ACC112 (cell line): Measurements from ENCODE around the gene MRAP2.
"Not testable (repeated sequence)": the region's sequence is repeated elsewhere in the genome, so short reads cannot be mapped to it uniquely, and the experiment has no call there.

ENCODE experiments used
- H2AFZ ChIP-seq: fragments of 200-600 bp; sonication (generic); one replicate; pipeline ENCODE4 v1.6.0; 2017; ENCODE audit warnings: antibody characterized with exemption, low read length; ENCODE audit not compliant: unreplicated experiment
- H3K27ac ChIP-seq: fragments of 200-600 bp; sonication (generic); 2 replicates; pipeline ENCODE4 v1.5.1; 2014; ENCODE audit warnings: low read depth, mild to moderate bottlenecking, antibody characterized with exemption, low read length, moderate library complexity
- H3K27me3 ChIP-seq: fragments of 200-600 bp; sonication (generic); 2 replicates; pipeline ENCODE4 v1.6.1; 2014; ENCODE audit warnings: mild to moderate bottlenecking, antibody characterized with exemption, low read length, moderate library complexity, mixed read lengths; ENCODE audit not compliant: insufficient read depth
- H3K36me3 ChIP-seq: fragments of 200-600 bp; sonication (generic); 2 replicates; pipeline ENCODE4 v1.6.1; 2016; ENCODE audit warnings: mild to moderate bottlenecking, antibody characterized with exemption, low read length, moderate library complexity, mixed read lengths; ENCODE audit not compliant: insufficient read depth
- H3K4me1 ChIP-seq: fragments of 200-600 bp; sonication (generic); one replicate; pipeline ENCODE4 v1.6.1; 2016; ENCODE audit warnings: low read length, mixed read lengths; ENCODE audit not compliant: insufficient read depth, unreplicated experiment, control insufficient read depth
- H3K4me3 ChIP-seq: fragments of 200-600 bp; sonication (generic); 2 replicates; pipeline ENCODE4 v1.5.1; 2014; ENCODE audit warnings: mild to moderate bottlenecking, low read depth, low read length
- H3K79me2 ChIP-seq: fragments of 200-600 bp; sonication (generic); one replicate; pipeline ENCODE4 v1.6.0; 2016; ENCODE audit warnings: low read length; ENCODE audit not compliant: control insufficient read depth, unreplicated experiment, insufficient read depth

The MRAP2 gene

DNA sequence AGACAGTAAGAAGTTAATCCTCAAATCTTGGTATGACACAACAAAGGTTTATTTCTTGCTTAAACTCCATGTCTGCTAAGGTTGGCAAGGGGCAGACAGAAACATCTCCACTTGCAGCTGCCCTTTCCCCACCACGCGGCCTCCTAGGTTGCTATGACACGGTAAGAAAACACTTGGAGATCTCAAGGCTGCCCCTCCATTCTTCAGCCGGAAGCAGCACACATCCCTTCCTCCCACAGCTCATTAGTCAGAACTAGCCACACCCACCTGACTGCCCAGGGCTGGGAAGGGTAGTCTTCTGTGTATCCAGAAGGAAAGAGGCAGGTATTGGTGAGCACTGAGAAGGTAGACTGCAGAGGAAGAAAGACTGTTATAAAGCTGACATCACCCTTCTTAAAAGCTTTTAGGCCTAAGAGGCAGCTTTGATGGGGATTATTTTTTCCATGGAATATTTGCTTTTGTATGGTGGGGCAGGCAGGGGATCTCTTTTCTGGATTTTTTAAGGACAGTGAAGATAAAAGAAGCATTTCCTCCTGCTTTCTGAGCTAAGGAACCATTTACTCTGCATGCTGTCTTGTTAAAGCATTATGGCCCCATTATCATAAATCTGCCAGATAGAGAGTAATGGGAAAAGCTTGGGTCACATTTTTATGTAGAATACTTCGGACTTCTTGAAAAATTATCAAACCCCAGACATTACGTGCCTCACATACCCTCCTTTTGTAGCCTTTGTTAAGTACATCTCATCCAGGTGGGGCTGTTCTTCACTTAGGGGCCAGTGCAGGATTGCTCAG lies 41.6 kb downstream of the MRAP2 start:
- no peaks in the 10 kb centered on the region for H3K79me2 ChIP-seq

DNA sequence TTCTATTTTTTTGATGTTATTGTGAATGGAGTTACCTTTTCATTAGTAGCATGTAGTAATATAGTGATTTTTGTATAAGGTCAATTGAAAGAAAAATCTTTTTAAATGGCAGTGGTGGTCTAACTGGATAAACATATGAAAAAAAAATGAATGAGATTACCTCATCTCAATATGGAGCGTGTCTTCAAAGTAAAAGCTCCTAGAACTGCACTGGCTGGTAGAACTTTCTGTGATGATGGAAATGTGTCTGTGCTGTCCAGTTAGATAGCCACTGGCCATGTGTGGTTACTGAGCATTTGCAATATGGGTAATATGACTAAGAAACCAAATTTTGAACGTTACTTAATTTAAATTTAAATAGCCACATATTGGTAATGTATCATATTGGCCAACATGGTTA lies 44.1 kb downstream of the MRAP2 start:
- Histone ChIP-seq H2AFZ (no peak overlapping the region), H3K27me3 (peaks cover 7% of the 10 kb centered on the region; the same call in 1 of the 2 replicates), H3K79me2 (no peaks in the 10 kb centered on the region), H3K4me3 (no peak overlapping the region), H3K36me3 (no peaks in the 10 kb centered on the region), H3K4me1 (no peaks in the 10 kb centered on the region), H3K27ac (no peak overlapping the region)

More for the DNA sequence above, 41.6 kb downstream of the MRAP2 start:
- Histone ChIP-seq H2AFZ (no peak overlapping the region), H3K27ac (no peak overlapping the region), H3K4me3 (no peak overlapping the region), H3K27me3 (peaks cover 7% of the 10 kb centered on the region; the same call in 1 of the 2 replicates), H3K36me3 (no peaks in the 10 kb centered on the region), H3K4me1 (no peaks in the 10 kb centered on the region)

DNA sequence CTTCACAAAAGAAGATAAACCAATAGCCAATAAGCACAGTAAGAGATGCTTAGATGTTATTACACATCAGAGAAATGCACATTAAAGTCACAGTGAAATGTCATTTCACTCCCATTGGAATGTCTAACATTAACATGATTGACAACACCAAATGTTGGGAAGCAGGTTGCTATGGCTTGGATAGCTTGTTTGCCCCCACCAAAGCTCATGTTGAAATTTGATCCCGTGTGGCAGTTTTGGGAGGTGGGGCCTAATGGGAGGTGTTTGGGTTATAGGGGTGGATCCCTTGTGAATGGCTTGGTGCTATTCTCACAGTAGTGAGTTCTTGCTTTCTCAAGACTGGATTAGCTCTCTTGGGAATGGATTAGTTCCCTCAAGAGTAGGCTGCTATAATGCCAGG lies 44.8 kb downstream of the MRAP2 start:
- Histone ChIP-seq H3K36me3 (no peaks in the 10 kb centered on the region), H3K27me3 (peaks cover 7% of the 10 kb centered on the region; the same call in 1 of the 2 replicates), H2AFZ (no peak overlapping the region), H3K79me2 (no peaks in the 10 kb centered on the region), H3K4me1 (no peaks in the 10 kb centered on the region), H3K4me3 (no peak overlapping the region), H3K27ac (no peak overlapping the region)

DNA sequence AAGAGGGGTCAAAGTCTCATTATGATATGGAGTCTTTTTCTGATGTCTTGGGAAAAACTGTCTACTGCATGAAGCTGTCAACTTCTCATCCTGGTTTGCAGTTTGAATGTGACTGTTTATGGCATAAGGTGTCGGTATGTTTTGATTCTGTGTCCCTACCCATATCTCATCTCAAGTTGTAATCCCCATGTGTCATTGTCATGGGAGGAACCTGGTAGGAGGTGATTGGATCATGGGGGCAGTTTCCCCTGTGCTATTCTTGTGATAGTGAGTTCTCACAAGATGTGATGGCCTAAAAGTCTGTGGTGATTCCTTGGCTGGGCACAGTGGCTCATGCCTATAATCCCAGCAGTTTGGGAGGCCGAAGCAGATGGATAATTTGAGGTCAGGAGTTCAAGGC lies 47.6 kb downstream of the MRAP2 start:
- H3K79me2 ChIP-seq = no peaks in the 10 kb centered on the region
- no peaks in the 10 kb centered on the region for H3K36me3 ChIP-seq
- H3K4me3 ChIP-seq = no peak overlapping the region
- no peaks in the 10 kb centered on the region for H3K4me1 ChIP-seq
- H2AFZ ChIP-seq = no peak overlapping the region
- no peak overlapping the region for H3K27ac ChIP-seq
- H3K27me3 ChIP-seq = peaks cover 16% of the 10 kb centered on the region; the same call in 1 of the 2 replicates

DNA sequence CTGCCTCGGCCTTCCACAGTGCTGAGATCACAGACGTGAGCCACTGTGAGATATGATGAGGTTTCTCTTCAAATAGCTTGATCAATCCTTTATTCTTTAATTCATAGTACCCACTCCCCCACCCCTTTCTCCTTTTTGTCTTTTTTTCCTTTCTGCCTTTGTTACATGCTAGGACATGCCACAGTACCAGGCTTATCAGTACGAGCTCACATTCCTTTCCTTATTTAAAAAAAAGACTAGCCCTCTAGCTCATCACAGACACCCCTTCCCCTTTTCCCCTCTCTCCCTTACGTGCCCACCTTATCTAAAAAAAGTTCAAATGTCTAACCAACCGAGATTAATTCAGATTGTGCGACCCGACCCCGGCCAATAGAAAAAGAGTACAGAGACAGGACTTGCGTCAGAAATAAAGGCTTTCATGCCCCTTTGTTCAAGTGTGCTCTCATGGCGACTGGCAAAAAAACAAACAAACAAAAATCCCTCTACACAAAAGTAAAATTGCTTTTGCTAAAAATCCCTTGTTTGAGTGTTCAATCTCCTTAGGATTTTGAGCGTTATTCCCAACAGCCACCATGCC lies 49.2 kb downstream of the MRAP2 start:
- no peaks in the 10 kb centered on the region for H3K36me3 ChIP-seq
- H3K27me3 ChIP-seq = peaks cover 19% of the 10 kb centered on the region
- no peak overlapping the region for H3K4me3 ChIP-seq
- H3K4me1 ChIP-seq = no peaks in the 10 kb centered on the region
- H2AFZ ChIP-seq = no peak overlapping the region
- no peak overlapping the region for H3K27ac ChIP-seq
- no peaks in the 10 kb centered on the region for H3K79me2 ChIP-seq

DNA sequence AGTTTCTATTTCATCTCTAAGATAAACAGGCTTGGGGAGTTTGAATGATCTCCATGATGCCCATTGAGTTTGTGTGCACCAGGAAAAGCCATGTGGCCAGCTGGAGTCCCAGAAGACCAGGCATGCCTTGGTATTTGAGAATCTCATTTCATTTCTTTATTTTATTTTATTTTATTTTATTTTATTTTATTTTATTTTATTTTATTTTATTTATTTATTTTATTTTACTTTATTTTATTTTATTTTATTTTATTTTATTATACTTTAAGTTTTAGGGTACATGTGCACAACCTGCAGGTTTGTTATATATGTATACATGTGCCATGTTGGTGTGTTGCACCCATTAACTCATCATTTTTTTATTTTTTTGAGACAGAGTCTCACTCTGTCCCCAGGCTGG lies 51.1 kb downstream of the MRAP2 start:
- H3K4me3 ChIP-seq = not testable (repeated sequence)

DNA sequence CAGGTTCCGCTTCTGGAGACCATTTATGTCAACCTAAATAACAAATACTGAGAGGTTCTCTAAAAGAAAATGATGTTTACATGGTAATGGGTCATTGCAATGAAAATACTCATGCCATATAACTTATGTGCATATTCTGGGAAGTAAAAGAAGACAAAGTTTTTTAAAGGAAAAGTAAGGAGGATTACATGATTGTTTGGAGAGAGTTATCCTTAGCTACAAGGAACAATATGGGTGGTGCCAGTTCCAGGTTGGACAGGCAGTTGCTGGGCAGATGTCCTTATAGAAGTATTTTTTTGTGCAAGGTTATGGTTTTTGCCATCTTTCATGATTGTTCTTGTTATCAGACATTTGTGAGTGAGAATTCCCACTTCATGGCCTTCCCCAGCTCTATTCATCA lies 52.5 kb downstream of the MRAP2 start:
- no peak overlapping the region for H3K4me3 ChIP-seq
- no peaks in the 10 kb centered on the region for H3K36me3 ChIP-seq
- no peaks in the 10 kb centered on the region for H3K4me1 ChIP-seq
- H3K27me3 ChIP-seq = peaks cover 12% of the 10 kb centered on the region
- H2AFZ ChIP-seq = no peak overlapping the region
- no peaks in the 10 kb centered on the region for H3K79me2 ChIP-seq
- no peak overlapping the region for H3K27ac ChIP-seq

More for the DNA sequence above, 51.1 kb downstream of the MRAP2 start:
- not testable (repeated sequence) for H2AFZ ChIP-seq, H3K4me1 ChIP-seq, H3K27ac ChIP-seq, H3K36me3 ChIP-seq, H3K79me2 ChIP-seq
- H3K27me3 ChIP-seq = peaks cover 12% of the 10 kb centered on the region

DNA sequence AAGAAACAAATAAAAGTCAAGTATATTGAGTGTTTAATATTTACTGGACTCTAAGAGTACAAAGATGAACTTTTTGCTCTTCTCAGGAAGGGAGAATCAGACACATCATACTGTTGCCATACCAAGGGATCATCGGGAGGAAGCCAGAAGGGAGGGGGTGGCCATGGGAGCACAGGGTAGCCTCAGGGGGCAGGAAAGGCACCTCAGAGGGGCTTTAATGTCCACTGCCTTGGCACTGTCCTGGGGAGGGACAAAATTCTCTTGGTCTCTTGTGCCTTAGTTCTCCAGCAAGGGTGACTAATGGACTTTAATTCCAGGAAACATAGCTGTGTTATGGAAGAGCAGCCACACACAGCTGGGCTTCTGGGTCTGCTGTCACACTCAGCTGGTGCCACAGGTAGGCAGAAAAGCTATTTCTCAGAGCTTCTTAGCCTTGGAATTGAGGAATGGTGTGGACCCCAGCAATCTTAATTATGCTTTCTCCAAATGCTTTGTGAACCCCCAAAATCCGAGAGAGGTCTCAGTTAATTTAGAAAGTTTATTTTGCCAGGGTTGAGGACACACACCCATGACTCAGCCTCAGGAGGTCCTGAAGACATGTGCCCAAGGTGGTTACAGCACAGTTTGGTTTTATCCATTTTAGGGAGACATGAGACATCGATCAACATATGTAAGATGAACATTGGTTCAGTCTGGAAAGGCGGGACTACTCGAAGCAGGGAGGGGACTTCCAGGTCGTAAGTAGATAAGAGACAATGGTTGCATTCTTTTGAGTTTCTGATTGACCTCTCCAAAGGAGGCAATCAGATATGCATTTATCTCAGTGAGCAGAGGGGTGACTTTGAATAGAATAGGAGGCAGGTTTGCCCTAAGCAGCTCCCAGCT lies 53.2 kb downstream of the MRAP2 start:
- Histone ChIP-seq H3K4me1 (no peaks in the 10 kb centered on the region), H3K79me2 (no peaks in the 10 kb centered on the region), H3K36me3 (no peaks in the 10 kb centered on the region), H2AFZ (no peak overlapping the region), H3K27ac (no peak overlapping the region), H3K27me3 (peaks cover 12% of the 10 kb centered on the region), H3K4me3 (no peak overlapping the region)

DNA sequence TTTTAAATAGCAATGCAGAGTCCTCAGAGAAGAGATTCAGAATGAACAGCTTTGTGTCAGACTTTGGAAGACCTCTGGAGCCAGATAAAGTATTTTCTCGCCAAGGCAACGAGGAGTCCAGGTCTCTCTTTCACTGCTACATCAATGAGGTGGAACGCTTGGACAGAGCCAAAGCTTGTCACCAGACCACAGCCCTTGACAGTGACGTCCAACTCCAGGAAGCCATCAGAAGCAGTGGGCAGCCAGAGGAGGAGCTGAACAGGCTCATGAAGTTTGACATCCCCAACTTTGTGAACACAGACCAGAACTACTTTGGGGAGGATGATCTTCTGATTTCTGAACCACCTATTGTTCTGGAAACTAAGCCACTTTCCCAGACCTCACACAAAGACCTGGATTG lies 55.5 kb downstream of the MRAP2 start:
- no peak overlapping the region for H2AFZ ChIP-seq
- no peak overlapping the region for H3K4me3 ChIP-seq
- no peaks in the 10 kb centered on the region for H3K79me2 ChIP-seq
- peaks cover 12% of the 10 kb centered on the region for H3K27me3 ChIP-seq
- no peaks in the 10 kb centered on the region for H3K36me3 ChIP-seq
- H3K27ac ChIP-seq = no peak overlapping the region
- peaks cover 3% of the 10 kb centered on the region for H3K4me1 ChIP-seq

DNA sequence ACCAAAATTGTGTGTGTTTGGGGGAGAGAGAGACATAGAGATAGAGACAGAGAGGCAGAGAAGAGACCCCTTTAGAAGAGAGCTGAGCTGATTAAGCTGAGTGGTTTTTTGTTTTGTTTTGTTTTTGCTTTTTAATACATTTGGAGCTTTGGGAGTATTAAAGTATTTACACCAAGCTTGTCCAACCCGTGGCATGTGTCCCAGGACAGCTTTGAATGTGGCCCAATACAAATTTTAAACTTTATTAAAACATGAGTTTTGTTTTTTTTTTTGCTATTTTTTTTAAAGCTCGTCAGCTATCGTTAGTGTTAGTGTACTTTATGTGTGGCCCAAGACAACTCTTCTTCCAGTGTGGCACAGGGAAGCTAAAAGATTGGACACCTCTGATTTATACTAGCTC lies 56.0 kb downstream of the MRAP2 start:
- Histone ChIP-seq H3K27ac (no peak overlapping the region), H3K36me3 (no peaks in the 10 kb centered on the region), H3K27me3 (peaks cover 12% of the 10 kb centered on the region), H3K4me3 (no peak overlapping the region), H2AFZ (no peak overlapping the region), H3K4me1 (peaks cover 3% of the 10 kb centered on the region), H3K79me2 (no peaks in the 10 kb centered on the region)
